ENCODE measurements around the gene AXDND1. TPM values are rescaled to one million over a fixed set of nuclear protein-coding genes. Genes with fewer than 3 reads are reported as not detected.

Gene AXDND1
- total RNA-seq, 2 donors from 2014 or later = not detected

- DNase-seq (ENCODE audit: low spot score) = no peak
- intact Hi-C loops (cut with DNase I) = no loop called here
Measured at GRCh38 chr1:179548666-179549367, 183.0 kb downstream of the AXDND1 start.

- no peak for DNase-seq (ENCODE audit: low spot score)
- intact Hi-C loops (cut with DNase I) = no loop called here
Measured at GRCh38 chr1:179549368-179549700, 183.6 kb downstream of the AXDND1 start.

GRCh38 chr1:179550746-179551682, 185.2 kb downstream of the AXDND1 start:
- no peak for DNase-seq (ENCODE audit: low spot score)
- intact Hi-C loops (cut with DNase I) = no loop called here

GRCh38 chr1:179554427-179554826, 188.7 kb downstream of the AXDND1 start:
- no peak for DNase-seq (ENCODE audit: low spot score)
- intact Hi-C loops (cut with DNase I) = no loop called here

GRCh38 chr1:179558078-179558477, 192.3 kb downstream of the AXDND1 start:
- no peak for DNase-seq (ENCODE audit: low spot score)
- intact Hi-C loops (cut with DNase I) = no loop called here

GRCh38 chr1:179575497-179576314, 209.9 kb downstream of the AXDND1 start, which contains the start of gene NPHS2:
NPHS2 (minus strand) TSS chr1:179575948; CDS start chr1:179575864, 84 bp downstream.
- intact Hi-C loops (cut with DNase I) = no loop called here
- DNase-seq (ENCODE audit: low spot score) = no peak

- intact Hi-C loops (cut with DNase I) = no loop called here
- no peak for DNase-seq (ENCODE audit: low spot score)
Measured at GRCh38 chr1:179576509-179576908, 210.7 kb downstream of the AXDND1 start.

GRCh38 chr1:179583771-179584320, 218.1 kb downstream of the AXDND1 start:
- no peak for DNase-seq (ENCODE audit: low spot score)
- intact Hi-C loops (cut with DNase I) = no loop called here

- DNase-seq (ENCODE audit: low spot score) = no peak
- intact Hi-C loops (cut with DNase I) = no loop called here
Measured at GRCh38 chr1:179586107-179586823, 220.5 kb downstream of the AXDND1 start.

- DNase-seq (ENCODE audit: low spot score) = no peak
- intact Hi-C loops (cut with DNase I) = no loop called here
Measured at GRCh38 chr1:179587336-179587735, 221.6 kb downstream of the AXDND1 start.

- no peak for DNase-seq (ENCODE audit: low spot score)
- intact Hi-C loops (cut with DNase I) = no loop called here
Measured at GRCh38 chr1:179588425-179589024, 222.8 kb downstream of the AXDND1 start.

GRCh38 chr1:179589509-179589908, 223.7 kb downstream of the AXDND1 start:
- no peak for DNase-seq (ENCODE audit: low spot score)
- intact Hi-C loops (cut with DNase I) = no loop called here

GRCh38 chr1:179590671-179591070, 224.9 kb downstream of the AXDND1 start:
- no peak for DNase-seq (ENCODE audit: low spot score)
- intact Hi-C loops (cut with DNase I) = no loop called here

- DNase-seq (ENCODE audit: low spot score) = no peak
- intact Hi-C loops (cut with DNase I) = no loop called here
Measured at GRCh38 chr1:179591253-179591591, 225.5 kb downstream of the AXDND1 start.

GRCh38 chr1:179591592-179592580, 226.1 kb downstream of the AXDND1 start, which contains the start of gene TDRD5:
TDRD5 (plus strand) TSS chr1:179591832; CDS start chr1:179592616, 784 bp downstream.
- intact Hi-C loops (cut with DNase I) = no loop called here
- DNase-seq (ENCODE audit: low spot score) = peak; percentile 64

GRCh38 chr1:179598631-179599030, 232.9 kb downstream of the AXDND1 start:
- intact Hi-C loops (cut with DNase I) = no loop called here

GRCh38 chr1:179599623-179600249, 234.0 kb downstream of the AXDND1 start:
- intact Hi-C loops (cut with DNase I) = no loop called here
- no peak for DNase-seq (ENCODE audit: low spot score)

More at GRCh38 chr1:179598631-179599030, 232.9 kb downstream of the AXDND1 start:
- DNase-seq (ENCODE audit: low spot score) = no peak

Data from posterior vena cava (tissue), 2 donors.